Embryonic facial prominence (tissue), 1 donor: Measurements from ENCODE around the gene SCPEP1.

Experiments used
- DNase-seq: peaks from one replicate; pipeline ENCODE4 v3.0.0-alpha.2; 2016; ENCODE audit errors: extremely low spot score

SCPEP1 gene

DNA sequence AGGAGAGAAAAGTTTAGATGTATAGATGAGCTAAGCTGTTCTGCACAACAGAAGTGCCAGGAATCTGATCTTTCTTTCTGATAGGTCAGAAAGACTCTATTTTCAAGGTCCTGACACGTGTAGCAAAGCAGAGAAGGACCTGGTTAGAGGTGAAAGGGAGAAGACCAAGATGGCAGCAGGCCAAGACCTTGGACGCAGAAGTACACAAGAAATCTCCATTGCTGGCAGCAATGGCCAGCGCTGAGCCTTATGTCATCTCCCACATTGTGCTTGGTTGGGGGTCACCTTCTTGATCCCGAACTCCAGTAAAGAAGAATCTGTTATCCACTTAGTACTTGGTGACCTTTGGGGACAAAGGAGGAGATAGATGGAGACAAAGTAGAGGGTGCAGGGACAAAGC lies 65.3 kb downstream of the SCPEP1 start:
- DNase-seq: no peak

GRCh38 chr17:57044976-57045867 lies 67.3 kb downstream of the SCPEP1 start:
- DNase-seq: no peak

- DNase-seq: no peak
Observed at GRCh38 chr17:57045868-57046704, 68.2 kb downstream of the SCPEP1 start.

GRCh38 chr17:57046749-57047148 lies 68.8 kb downstream of the SCPEP1 start:
- DNase-seq: no peak

GRCh38 chr17:57048096-57048495 lies 70.2 kb downstream of the SCPEP1 start:
- DNase-seq: no peak

DNA sequence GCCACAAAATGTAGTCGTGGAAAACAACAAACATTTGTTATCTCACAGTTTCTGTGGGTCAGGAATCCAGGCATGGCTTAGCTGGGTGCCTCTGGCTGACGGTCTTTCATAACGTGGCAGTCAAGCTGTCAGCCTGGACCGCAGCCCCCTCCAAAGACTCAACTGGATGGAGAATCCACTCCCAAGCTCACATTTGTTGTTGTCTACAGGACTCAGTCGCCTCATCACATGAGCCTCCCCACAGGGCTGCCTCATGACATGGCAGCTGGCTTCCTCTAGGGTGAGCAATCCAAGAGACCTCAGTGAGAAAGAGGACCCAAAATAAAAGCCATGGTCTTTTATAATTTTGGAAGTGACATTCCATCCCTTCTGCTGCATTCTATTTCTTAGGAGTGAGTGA lies 72.4 kb downstream of the SCPEP1 start:
- DNase-seq: no peak

DNA sequence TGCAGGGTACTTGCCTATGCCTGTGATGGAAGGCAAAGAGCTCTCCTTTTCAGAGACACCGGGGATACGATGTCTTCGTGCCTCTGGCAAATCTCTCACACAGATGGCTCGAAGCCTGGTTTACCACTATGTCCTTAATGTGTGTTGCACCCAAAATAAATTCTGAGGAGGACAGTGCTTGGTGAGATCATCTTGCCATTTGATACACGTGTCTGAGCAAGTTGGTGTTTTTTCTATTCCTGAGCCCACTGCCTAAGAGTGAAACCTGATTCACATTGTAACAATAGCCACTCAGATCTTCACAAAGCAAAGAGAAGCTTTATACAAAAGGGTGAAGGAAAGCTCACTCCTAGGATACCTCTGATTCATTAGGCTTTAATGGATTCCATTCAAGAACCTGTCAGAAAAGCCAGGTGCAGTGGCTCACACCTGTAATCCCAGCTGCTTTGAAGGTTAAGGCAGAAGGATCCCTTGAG lies 74.0 kb downstream of the SCPEP1 start:
- no peak for DNase-seq
